Endodermal cell (in vitro differentiated cells): ENCODE data around the gene PARP15. TPM values are rescaled to one million over a fixed set of nuclear protein-coding genes. Genes with fewer than 3 reads are reported as not detected.

Source experiments
- DNase-seq: peaks from one replicate; pipeline ENCODE4 v3.0.0-alpha.2; 2017
- H3K27ac ChIP-seq: 2 replicates; pipeline ENCODE4 v1.5.1; 2013; ENCODE audit warnings: mild to moderate bottlenecking, low read depth, low read length, moderate library complexity
- H3K27me3 ChIP-seq: 2 replicates; pipeline ENCODE4 v1.6.1; 2013; ENCODE audit warnings: mild to moderate bottlenecking, low read length, moderate library complexity; ENCODE audit not compliant: insufficient read depth, control insufficient read depth, poor library complexity, severe bottlenecking
- H3K36me3 ChIP-seq: 2 replicates; pipeline ENCODE4 v1.7.0; 2013; ENCODE audit warnings: mild to moderate bottlenecking, low read length, moderate library complexity; ENCODE audit not compliant: control insufficient read depth, insufficient read depth
- H3K4me1 ChIP-seq: one replicate; pipeline ENCODE4 v1.7.0; 2013; ENCODE audit warnings: low read length; ENCODE audit not compliant: control insufficient read depth, insufficient read depth
- H3K4me3 ChIP-seq: 2 replicates; pipeline ENCODE4 v1.5.1; 2013; ENCODE audit warnings: mild to moderate bottlenecking, low read length, moderate library complexity
- H3K9ac ChIP-seq: 2 replicates; pipeline ENCODE4 v1.6.1; 2013; ENCODE audit warnings: mild to moderate bottlenecking, low read length, moderate library complexity; ENCODE audit not compliant: poor library complexity, severe bottlenecking; ENCODE audit errors: extremely low read depth
- H3K9me3 ChIP-seq: 2 replicates; pipeline ENCODE4 v1.6.1; 2013; ENCODE audit warnings: mild to moderate bottlenecking, low read length, moderate library complexity; ENCODE audit not compliant: control insufficient read depth
- H3K27ac Mint-ChIP-seq: 2 replicates; pipeline ENCODE4 v1.8.0; 2020; ENCODE audit warnings: mixed read lengths
- H3K27me3 Mint-ChIP-seq: 2 replicates; pipeline ENCODE4 v1.8.0; 2021; ENCODE audit warnings: mild to moderate bottlenecking, mixed read lengths; ENCODE audit not compliant: insufficient read depth
- H3K36me3 Mint-ChIP-seq: 2 replicates; pipeline ENCODE4 v1.8.0; 2020; ENCODE audit warnings: low read depth, mixed read lengths
- H3K4me1 Mint-ChIP-seq: 2 replicates; pipeline ENCODE4 v1.8.0; 2020; ENCODE audit warnings: mixed read lengths
- H3K4me3 Mint-ChIP-seq: 2 replicates; pipeline ENCODE4 v1.8.0; 2020; ENCODE audit warnings: mild to moderate bottlenecking, moderate library complexity, mixed read lengths
- H3K9me3 Mint-ChIP-seq: 2 replicates; pipeline ENCODE4 v1.8.0; 2020; ENCODE audit warnings: mild to moderate bottlenecking, mixed read lengths
- WGBS, 2 experiments: methylation state at CpG; one replicate each; pipeline versions ENCODE4 v1.1.5 to v1.1.7; 2013; ENCODE audit warnings: missing lambda C conversion rate in 2 of 2, mixed read lengths in 1 of 2; ENCODE audit not compliant: insufficient coverage in 1 of 2, insufficient read length in 1 of 2; 5-methylcytosine and 5-hydroxymethylcytosine counted together
- total RNA-seq, 2 donors: library from RNA; stranded (reverse); fragmentation: NEBNext Ultra II Directional in 1 of 2; extraction: Animal tissue kit (Norgen Biotek cat#: 25700) in 1 of 2; gene quantifications; 2 replicates in 1 of 2; 3 replicates in 1 of 2; pipeline ENCODE4 v1.2.1, GENCODE V29; 2021
- TF ChIP-seq, protein P1 (sequence below): fragments of 200-600 bp; sonication (generic); conservative IDR thresholded peaks from 2 replicates; pipeline ENCODE4 v1.5.0; 2021; ENCODE audit warnings: antibody characterized with exemption, mild to moderate bottlenecking

Gene PARP15
- total RNA-seq, 2 donors from 2014 or later = 0.18 to 0.44 TPM

DNA sequence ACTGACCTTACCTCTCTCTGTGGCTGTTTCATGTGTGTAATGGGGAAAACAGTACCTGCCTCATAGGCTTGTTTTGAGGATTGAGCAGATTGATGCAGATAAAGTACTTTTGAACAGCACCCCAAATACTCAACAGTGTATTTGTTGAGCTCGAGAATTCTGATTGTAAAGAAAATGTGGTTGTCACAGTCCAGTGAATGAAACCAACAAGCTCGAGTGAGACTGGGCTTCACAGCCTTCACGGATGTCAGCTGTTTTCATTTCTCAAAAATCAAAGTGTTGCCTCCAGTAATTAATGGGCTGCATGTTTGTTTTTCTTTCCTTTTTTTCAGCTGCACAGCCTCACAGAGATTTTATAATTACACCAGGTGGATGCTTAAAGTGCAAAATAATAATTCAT is 43.7 kb downstream of the PARP15 start:
- Histone ChIP-seq H3K27me3 (no peaks in the 10 kb centered on the region), H3K9ac (no peak overlapping the region), H3K27ac (no peak overlapping the region), H3K9me3 (no peaks in the 10 kb centered on the region), H3K4me1 (no peaks in the 10 kb centered on the region), H3K4me3 (no peak overlapping the region), H3K36me3 (no peaks in the 10 kb centered on the region)
- no peaks in the 10 kb centered on the region for H3K36me3 Mint-ChIP-seq
- H3K4me3 Mint-ChIP-seq = no peak overlapping the region
- peaks cover 3% of the 10 kb centered on the region for H3K27me3 Mint-ChIP-seq
- 83% methylated on average over 2 to 3 of the region's 3 CpGs for WGBS, 2 experiments
- DNase-seq = no peak
- H3K4me1 Mint-ChIP-seq = peaks cover 4% of the 10 kb centered on the region
- TF ChIP-seq, protein P1, sequence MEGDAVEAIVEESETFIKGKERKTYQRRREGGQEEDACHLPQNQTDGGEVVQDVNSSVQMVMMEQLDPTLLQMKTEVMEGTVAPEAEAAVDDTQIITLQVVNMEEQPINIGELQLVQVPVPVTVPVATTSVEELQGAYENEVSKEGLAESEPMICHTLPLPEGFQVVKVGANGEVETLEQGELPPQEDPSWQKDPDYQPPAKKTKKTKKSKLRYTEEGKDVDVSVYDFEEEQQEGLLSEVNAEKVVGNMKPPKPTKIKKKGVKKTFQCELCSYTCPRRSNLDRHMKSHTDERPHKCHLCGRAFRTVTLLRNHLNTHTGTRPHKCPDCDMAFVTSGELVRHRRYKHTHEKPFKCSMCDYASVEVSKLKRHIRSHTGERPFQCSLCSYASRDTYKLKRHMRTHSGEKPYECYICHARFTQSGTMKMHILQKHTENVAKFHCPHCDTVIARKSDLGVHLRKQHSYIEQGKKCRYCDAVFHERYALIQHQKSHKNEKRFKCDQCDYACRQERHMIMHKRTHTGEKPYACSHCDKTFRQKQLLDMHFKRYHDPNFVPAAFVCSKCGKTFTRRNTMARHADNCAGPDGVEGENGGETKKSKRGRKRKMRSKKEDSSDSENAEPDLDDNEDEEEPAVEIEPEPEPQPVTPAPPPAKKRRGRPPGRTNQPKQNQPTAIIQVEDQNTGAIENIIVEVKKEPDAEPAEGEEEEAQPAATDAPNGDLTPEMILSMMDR = no peak
- H3K9me3 Mint-ChIP-seq = no peaks in the 10 kb centered on the region
- H3K27ac Mint-ChIP-seq = no peak overlapping the region

GRCh38 chr3:122623031-122623829 is 45.8 kb downstream of the PARP15 start:
- no peaks in the 10 kb centered on the region for H3K9me3 ChIP-seq
- Mint-ChIP-seq H3K4me3 (no peak overlapping the region), H3K27ac (no peak overlapping the region), H3K27me3 (peaks cover 3% of the 10 kb centered on the region), H3K9me3 (no peaks in the 10 kb centered on the region), H3K4me1 (no peaks in the 10 kb centered on the region), H3K36me3 (no peaks in the 10 kb centered on the region)
- H3K36me3 ChIP-seq = no peaks in the 10 kb centered on the region
- H3K27ac ChIP-seq = no peak overlapping the region
- WGBS, 2 experiments = 92 to 94% methylated on average over 8 of the region's 8 CpGs
- no peak for DNase-seq
- H3K4me1 ChIP-seq = no peaks in the 10 kb centered on the region
- TF ChIP-seq, protein P1 = no peak
- H3K9ac ChIP-seq = no peak overlapping the region
- no peaks in the 10 kb centered on the region for H3K27me3 ChIP-seq
- H3K4me3 ChIP-seq = no peak overlapping the region

- no peak overlapping the region for H3K4me3 ChIP-seq
- peaks cover 13% of the 10 kb centered on the region for H3K9me3 ChIP-seq
- Mint-ChIP-seq H3K27me3 (peaks cover 2% of the 10 kb centered on the region), H3K36me3 (no peaks in the 10 kb centered on the region), H3K4me3 (no peak overlapping the region), H3K27ac (no peak overlapping the region), H3K9me3 (peaks cover 5% of the 10 kb centered on the region), H3K4me1 (no peaks in the 10 kb centered on the region)
- H3K27me3 ChIP-seq = no peaks in the 10 kb centered on the region
- TF ChIP-seq, protein P1 = no peak
- H3K36me3 ChIP-seq = no peaks in the 10 kb centered on the region
- DNase-seq = no peak
- H3K9ac ChIP-seq = no peak overlapping the region
- H3K4me1 ChIP-seq = no peaks in the 10 kb centered on the region
- H3K27ac ChIP-seq = no peak overlapping the region
- WGBS, 2 experiments = 93 to 96% methylated on average over 5 to 6 of the region's 6 CpGs
Observed at GRCh38 chr3:122626515-122627180, 49.2 kb downstream of the PARP15 start.
